ENCODE data around the gene PLXNB1. TPM values are rescaled to one million over a fixed set of nuclear protein-coding genes. Genes with fewer than 3 reads are reported as not detected.
"Not testable (repeated sequence)": the region's sequence is repeated elsewhere in the genome, so short reads cannot be mapped to it uniquely, and the experiment has no call there.

PLXNB1 gene
- total RNA-seq, 1 donor from 2014 or later = 115 TPM

DNA sequence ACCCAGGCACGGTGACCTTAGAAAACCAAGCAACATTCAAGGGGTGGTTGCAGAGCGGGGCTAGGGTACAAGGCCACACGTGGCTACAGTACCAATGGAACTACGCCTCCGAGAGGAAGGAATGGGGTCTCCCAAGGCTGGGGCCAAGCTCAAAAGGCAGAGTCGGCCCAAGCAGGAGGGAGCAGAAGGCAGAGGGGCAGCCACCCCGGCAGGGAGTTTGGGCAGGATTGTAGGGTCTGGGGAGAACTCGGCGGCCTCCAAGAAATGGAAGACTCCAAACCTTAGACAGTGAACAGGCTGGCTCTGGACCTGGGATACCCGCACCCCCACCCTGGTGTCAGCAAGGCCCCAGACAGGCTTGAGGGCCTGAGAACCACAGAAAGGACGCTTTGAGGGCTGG is 45.3 kb upstream of the PLXNB1 start:
- DNase-seq (ENCODE audit: low read depth) = no peak
- TF ChIP-seq, protein P1, sequence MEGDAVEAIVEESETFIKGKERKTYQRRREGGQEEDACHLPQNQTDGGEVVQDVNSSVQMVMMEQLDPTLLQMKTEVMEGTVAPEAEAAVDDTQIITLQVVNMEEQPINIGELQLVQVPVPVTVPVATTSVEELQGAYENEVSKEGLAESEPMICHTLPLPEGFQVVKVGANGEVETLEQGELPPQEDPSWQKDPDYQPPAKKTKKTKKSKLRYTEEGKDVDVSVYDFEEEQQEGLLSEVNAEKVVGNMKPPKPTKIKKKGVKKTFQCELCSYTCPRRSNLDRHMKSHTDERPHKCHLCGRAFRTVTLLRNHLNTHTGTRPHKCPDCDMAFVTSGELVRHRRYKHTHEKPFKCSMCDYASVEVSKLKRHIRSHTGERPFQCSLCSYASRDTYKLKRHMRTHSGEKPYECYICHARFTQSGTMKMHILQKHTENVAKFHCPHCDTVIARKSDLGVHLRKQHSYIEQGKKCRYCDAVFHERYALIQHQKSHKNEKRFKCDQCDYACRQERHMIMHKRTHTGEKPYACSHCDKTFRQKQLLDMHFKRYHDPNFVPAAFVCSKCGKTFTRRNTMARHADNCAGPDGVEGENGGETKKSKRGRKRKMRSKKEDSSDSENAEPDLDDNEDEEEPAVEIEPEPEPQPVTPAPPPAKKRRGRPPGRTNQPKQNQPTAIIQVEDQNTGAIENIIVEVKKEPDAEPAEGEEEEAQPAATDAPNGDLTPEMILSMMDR (IDR thresholded peaks at IDR 0.05; ENCODE audit: insufficient read depth, low read length, poor library complexity, severe bottlenecking) = no peak
- no peaks in the 10 kb centered on the region for H3K36me3 ChIP-seq (ENCODE audit: control insufficient read depth, insufficient read depth, low read length)
- no peak overlapping the region for H3K4me3 ChIP-seq (ENCODE audit: low read depth, low read length)
- H3K27me3 ChIP-seq (ENCODE audit: control insufficient read depth, insufficient read depth, low read length) = no peaks in the 10 kb centered on the region

DNA sequence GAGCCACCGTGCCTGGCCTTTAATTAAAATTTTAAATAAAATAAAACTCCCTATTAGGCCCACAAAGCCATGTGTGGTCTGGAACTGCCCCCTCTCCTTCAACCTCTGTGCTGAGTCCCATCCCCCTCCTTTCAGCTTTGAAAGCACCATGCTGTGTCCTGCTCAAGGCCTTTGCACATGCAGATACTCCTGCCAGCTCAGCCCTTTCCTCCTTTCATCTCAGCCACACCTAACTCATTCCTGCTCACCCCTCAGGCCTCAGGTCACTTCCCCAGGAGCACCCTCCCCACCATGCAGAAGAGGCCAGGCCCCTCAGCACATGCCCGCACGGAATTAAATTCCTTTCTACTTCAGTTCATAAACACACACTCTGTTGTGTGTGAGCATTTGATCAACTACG is 44.7 kb upstream of the PLXNB1 start:
- Histone ChIP-seq H3K4me3 (ENCODE audit: low read depth, low read length) (no peak overlapping the region), H3K27me3 (ENCODE audit: control insufficient read depth, insufficient read depth, low read length) (no peaks in the 10 kb centered on the region), H3K36me3 (ENCODE audit: control insufficient read depth, insufficient read depth, low read length) (no peaks in the 10 kb centered on the region)
- TF ChIP-seq, protein P1 (IDR thresholded peaks at IDR 0.05; ENCODE audit: insufficient read depth, low read length, poor library complexity, severe bottlenecking) = no peak
- no peak for DNase-seq (ENCODE audit: low read depth)

DNA sequence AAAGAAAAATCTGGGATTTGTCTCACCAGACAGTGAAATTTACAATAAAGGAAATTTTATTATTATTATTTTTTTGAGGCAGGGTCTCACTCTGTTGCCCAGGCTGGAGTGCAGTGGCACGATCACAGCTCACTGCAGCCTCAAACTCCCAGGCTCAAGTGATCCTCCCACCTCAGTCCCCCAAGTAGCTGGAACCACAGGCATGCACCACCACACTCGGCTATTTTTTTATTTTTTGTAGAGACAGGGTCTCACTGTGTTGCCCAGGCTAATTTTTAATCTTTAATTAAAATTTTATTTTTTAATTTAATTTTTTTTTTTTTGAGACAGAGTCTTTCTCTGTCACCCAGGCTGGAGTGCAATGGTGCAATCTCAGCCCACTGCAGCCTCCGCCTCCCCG is 44.1 kb upstream of the PLXNB1 start:
- H3K36me3 ChIP-seq (ENCODE audit: control insufficient read depth, insufficient read depth, low read length); DNase-seq (ENCODE audit: low read depth); H3K4me3 ChIP-seq (ENCODE audit: low read depth, low read length); H3K27me3 ChIP-seq (ENCODE audit: control insufficient read depth, insufficient read depth, low read length): not testable (repeated sequence)

DNA sequence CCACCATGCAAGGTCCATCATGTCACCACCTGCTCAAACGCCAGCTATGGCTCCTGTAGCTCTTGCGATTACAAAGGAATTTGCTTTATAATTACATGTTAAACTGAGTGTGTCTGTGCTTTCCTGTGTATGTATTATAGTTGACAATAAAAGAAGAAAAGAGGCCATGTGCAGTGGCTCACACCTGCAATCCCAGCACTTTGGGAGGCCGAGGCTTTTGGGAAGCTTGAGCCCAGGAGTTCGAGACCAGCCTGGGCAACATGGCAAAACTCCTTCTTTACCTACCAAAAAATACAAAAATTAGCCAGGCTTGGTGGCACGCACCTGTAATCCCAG is 43.7 kb upstream of the PLXNB1 start:
- H3K27me3 ChIP-seq (ENCODE audit: control insufficient read depth, insufficient read depth, low read length) = no peaks in the 10 kb centered on the region
- no peaks in the 10 kb centered on the region for H3K36me3 ChIP-seq (ENCODE audit: control insufficient read depth, insufficient read depth, low read length)
- H3K4me3 ChIP-seq (ENCODE audit: low read depth, low read length) = no peak overlapping the region
- TF ChIP-seq, protein P1 (IDR thresholded peaks at IDR 0.05; ENCODE audit: insufficient read depth, low read length, poor library complexity, severe bottlenecking) = no peak
- DNase-seq (ENCODE audit: low read depth) = no peak

DNA sequence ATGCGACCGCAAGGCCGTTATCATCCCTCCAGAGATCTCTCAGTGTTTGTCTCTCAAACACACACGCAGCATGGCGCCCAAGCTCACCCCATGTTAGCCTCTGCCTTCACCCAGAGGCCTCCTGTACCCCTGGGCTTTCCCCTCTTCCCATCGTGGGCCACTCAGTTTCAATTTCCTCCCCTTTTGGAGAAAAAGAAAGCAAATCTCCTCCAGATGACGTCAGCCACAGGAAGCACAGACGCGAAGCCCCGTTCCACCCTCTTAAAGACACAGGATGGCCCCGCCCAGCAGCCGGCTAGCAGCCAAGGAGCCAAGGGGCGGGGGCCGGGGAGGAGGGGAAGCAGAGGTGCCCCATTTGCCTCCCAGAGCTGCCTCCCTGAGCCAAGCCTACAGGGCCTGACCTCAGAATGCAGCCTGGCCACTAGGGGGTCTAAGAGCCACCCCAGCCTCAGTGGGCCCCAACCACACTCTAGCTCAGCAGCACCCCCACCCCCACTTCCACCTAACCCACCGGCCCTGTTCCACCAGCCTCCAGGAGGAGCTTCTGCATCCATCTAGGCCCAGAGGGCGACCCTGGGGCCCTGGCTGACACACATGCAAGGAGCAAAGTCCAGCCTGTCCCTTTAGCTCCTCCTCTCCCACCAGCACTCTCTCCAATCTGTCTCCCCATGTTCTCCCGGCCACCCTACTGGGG is 43.2 kb upstream of the PLXNB1 start:
- peak overlapping the region; percentile 69 for H3K4me3 ChIP-seq (ENCODE audit: low read depth, low read length)
- DNase-seq (ENCODE audit: low read depth) = peak; percentile 69
- no peaks in the 10 kb centered on the region for H3K27me3 ChIP-seq (ENCODE audit: control insufficient read depth, insufficient read depth, low read length)
- TF ChIP-seq, protein P1 (IDR thresholded peaks at IDR 0.05; ENCODE audit: insufficient read depth, low read length, poor library complexity, severe bottlenecking) = peak; percentile 28
- H3K36me3 ChIP-seq (ENCODE audit: control insufficient read depth, insufficient read depth, low read length) = no peaks in the 10 kb centered on the region

DNA sequence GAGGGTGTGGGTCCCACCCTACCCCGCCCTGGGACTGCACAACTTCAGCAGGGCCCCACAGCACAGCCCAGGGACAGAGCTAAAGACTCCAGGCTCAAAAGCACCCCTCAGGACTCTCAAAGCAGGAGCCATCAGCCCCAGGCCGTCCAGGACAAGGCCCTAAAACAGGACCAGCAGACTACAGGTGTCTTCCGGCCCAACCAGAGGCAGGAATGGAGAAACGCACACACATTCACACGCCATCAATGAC is 42.7 kb upstream of the PLXNB1 start:
- no peaks in the 10 kb centered on the region for H3K27me3 ChIP-seq (ENCODE audit: control insufficient read depth, insufficient read depth, low read length)
- no peak for DNase-seq (ENCODE audit: low read depth)

More for the DNA sequence above, 42.7 kb upstream of the PLXNB1 start:
- TF ChIP-seq, protein P1 (IDR thresholded peaks at IDR 0.05; ENCODE audit: insufficient read depth, low read length, poor library complexity, severe bottlenecking) = no peak
- peak overlapping the region; percentile 69 for H3K4me3 ChIP-seq (ENCODE audit: low read depth, low read length)
- no peaks in the 10 kb centered on the region for H3K36me3 ChIP-seq (ENCODE audit: control insufficient read depth, insufficient read depth, low read length)

All from kidney epithelial cell (primary cell).